ENCODE measurements around the gene KCMF1.

KCMF1 gene

DNA sequence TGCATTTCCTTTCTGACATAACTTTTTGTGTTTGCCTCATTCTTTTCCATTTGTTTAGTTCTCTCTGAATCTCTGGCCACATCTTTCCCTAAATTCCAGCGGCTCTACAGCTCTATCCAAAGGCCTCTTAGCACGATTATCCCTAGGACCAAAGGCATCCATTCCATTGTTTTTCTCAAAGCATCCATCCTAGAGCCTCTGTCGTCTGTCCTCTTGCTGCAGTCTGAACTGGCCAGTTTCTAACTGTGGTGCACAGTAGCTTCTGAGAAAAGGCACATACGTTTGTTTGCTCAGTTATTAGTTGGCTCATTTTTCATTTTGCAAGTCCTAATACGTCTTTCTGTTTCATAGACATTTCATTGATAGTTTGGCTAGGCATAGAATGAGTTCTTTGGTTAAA is 116.6 kb downstream of the KCMF1 start:
- DNase-seq, result no peak

DNA sequence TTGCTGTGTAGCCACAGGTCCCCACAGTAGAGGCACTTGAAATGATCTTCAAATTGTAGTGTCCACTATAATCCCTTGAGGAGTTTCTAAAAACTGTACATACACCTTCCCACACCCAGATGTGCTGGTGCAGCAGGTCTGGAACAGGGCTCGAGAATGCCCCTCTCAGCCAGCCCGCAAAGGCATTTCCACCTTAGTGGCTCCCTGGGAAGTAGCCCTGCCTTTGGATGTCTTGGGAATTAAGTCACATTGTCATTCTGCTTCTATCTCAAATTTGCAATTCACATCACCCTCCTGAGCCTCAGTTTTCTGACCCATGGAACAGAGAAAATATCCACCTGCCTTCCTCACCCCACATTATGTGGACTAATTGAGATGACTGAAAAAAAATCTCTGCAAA is 118.0 kb downstream of the KCMF1 start:
- no peak for DNase-seq

DNA sequence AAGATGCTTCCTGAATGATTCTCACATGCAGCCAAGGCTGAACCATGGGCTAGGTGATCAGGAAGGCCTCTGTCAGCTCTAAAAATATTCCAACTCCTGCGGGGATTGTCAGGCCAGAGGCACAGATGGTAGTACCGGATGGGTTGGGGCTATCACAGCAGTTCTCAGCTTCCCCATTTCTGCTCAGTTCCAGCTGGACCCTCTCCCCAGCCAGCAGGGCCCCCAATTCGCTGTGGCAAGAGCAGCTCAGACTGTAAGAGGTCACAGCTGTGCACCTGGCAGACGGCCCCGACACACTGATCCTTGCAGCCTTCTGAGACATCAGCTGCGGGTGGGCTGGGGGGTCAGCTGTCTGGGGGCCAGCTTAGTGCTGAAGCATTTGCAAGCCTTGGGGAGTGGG is 118.6 kb downstream of the KCMF1 start:
- no peak for DNase-seq

DNA sequence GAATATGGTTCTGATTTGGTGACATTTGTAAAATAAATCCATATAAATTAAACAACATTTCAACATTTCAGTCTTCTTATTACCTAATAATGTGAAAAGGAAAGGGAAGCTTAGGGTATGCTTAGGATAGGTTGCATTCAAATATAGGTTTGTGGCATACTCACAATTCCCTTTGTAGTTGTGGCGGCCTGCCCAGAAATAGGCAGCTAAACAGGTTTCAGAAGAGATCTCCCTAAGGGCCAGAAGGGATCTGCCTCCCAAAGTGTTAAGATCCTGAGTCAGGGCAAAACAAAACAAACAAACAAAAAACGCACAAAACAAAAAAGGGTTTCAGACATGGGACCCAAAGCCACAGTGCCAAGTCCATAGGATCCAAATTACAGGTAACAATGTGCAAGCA is 120.9 kb downstream of the KCMF1 start:
- no peak for DNase-seq

DNA sequence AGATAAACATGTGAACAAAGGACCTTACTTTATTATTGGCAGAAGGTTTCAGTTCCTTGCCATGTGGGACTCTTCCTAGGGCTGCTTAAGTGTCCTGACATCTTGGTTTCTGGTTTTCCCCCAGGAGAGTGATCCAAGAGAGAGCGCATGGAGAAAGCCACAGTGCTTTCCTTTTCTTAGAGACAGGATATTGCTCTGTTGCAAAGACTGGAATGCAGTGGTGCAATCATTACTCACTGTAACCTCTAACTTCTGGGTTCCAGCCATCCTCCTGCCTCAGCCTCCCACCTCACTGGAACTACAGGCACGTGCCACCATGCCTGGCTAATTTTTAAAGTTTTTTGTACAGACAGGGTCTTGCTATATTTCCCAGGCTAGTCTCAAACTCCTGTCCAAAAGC is 124.1 kb downstream of the KCMF1 start:
- no peak for DNase-seq

DNA sequence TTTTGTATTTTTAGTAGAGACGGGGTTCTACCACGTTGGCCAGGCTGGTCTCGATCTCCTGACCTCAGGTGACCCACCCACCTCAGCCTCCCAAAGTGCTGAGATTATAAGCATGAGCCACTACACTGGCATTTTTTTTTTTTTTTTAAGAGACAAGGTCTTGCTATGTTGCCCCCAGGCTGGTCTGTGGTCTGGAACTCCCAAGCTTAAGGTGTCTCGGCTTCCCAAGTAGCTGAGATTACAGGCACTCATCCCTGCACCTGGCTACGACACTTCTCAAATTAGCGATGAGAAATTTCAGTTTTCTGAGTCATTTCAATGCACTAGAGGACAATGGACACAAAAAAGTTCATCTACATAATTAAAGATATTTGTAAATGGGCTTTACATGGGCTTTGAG is 125.7 kb downstream of the KCMF1 start:
- DNase-seq, result no peak

DNA sequence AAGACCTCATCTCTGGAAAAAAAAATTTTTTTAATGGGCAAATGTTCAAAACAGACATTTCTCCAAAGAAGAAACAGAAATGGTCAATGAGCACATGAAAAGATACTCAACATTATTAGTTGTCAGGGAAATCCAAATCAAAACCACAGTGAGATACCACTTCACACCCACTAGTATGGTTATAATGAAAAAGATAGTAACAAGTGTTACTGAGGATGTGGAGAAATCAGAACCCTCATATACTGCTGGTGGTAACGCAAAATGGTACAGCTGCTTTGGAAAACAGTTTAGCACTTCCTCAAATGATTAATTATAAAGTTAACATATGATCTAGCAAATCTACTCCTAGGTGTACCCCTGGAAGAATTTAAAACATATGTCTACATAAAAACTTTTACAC is 133.3 kb downstream of the KCMF1 start:
- no peak for DNase-seq

DNA sequence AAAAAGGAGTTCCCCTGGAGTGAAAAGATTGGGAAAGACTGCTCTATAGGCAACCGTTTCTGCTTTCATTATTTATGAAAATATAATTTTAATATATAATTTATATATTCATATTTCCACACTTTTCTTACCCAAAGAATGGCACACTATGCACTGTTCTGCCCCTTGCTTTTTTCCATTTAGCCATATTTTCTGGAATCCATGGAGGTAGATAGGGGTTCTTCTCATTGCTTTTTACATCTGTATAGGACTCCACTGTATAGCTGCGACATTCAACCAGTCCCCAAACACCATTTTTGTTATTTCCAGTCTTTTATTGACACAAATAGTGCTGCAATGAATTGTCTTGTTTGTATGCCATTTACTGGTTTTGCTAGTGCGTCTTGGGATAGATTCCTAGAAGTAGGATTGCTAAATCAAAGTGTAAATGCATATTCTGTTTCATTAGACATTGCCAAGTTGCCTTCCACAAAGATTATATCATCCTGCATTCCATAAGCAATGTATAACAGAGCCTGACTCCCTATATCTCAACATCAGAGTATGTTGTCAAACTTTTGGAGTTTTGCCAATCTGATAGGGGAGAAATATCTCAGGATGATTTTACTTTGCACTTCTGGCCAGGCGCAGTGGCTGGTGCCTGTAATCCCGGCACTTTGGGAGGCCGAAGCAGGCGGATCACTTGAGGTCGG is 135.7 kb downstream of the KCMF1 start:
- DNase-seq, result no peak
